BE2C (cell line): ENCODE measurements around the gene CCDC40.

Experiments used
- DNase-seq: peaks from one replicate; pipeline ENCODE4 v3.0.0-alpha.2; 2020
- H3K27me3 ChIP-seq: fragments of 250-450 bp; sonication (Bioruptor Pico); 2 replicates; pipeline ENCODE4 v1.5.1; 2020; ENCODE audit warnings: mild to moderate bottlenecking
- H3K36me3 ChIP-seq: fragments of 250-450 bp; sonication (Bioruptor Pico); 2 replicates; pipeline ENCODE4 v1.5.1; 2020; ENCODE audit warnings: mild to moderate bottlenecking
- H3K4me1 ChIP-seq: fragments of 250-450 bp; sonication (Bioruptor Pico); 2 replicates; pipeline ENCODE4 v1.5.1; 2020
- H3K4me3 ChIP-seq: 2 replicates; pipeline ENCODE4 v1.5.1; 2011; ENCODE audit warnings: low read depth, low read length
- H3K9me3 ChIP-seq: fragments of 250-450 bp; sonication (Bioruptor Pico); 2 replicates; pipeline ENCODE4 v1.5.1; 2020
- CTCF ChIP-seq: IDR thresholded peaks from 2 replicates; pipeline ENCODE4 v1.5.1; 2012; ENCODE audit warnings: mild to moderate bottlenecking, low read depth, low read length

CCDC40 gene

DNA sequence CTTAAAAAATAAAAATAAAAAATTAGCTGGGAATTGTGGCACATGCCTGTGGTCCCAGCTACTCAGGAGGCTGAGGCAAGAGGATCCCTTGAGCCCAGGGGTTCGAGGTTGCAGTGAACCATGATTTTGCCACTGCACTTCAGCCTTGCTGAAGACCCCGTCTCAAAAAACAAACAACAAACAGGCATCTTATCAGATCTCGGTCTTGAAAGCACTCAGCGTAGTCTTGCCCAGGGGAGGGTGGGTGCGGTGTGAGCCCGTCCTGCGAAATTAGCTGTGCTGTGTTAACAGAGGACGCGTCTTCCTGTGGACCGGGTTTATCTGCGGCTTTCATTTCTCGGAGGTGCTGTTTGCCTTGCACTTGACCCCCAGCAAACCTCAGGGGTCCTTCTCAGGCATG, 70.3 kb downstream of the CCDC40 start:
- TF ChIP-seq CTCF, result no peak
- H3K9me3 ChIP-seq, result no peaks in the 10 kb centered on the region
- H3K4me1 ChIP-seq, result peaks cover 5% of the 10 kb centered on the region; the same call in 1 of the 2 replicates
- no peaks in the 10 kb centered on the region for H3K36me3 ChIP-seq
- DNase-seq, result no peak
- H3K4me3 ChIP-seq, result no peak overlapping the region
- no peaks in the 10 kb centered on the region for H3K27me3 ChIP-seq

DNA sequence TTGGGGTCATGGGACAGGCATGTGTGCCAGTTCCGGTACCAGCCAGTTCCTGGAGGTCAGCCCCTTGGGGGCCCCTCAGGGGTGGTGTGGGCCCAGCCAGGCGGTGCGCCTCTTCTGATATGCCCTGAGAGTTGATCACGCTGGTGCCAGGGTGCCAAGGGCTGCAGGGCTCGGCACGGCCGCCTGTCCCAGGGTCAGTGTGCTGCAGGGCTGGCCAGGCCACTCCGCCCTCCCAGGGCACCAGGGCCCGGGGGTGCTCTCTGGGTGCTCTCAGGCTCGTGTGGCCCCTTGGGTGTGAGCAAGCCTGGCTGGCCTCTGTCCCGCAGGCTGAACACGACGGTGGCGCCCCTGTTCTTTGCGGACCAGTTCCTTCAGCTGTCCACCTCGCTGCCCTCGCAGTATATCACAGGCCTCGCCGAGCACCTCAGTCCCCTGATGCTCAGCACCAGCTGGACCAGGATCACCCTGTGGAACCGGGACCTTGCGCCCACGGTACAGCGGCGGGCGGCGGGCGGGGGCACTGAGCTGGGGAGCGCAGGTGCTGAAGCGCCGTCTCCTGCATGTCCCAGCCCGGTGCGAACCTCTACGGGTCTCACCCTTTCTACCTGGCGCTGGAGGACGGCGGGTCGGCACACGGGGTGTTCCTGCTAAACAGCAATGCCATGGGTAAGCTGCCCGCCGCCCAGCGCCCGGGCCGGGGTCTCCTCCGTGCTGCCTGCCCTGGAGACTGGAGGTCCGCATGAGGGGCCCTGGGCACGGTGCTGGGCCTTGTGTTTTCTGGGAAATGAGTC, 71.0 kb downstream of the CCDC40 start:
- Histone ChIP-seq H3K4me3 (no peak overlapping the region), H3K36me3 (no peaks in the 10 kb centered on the region), H3K9me3 (no peaks in the 10 kb centered on the region), H3K27me3 (no peaks in the 10 kb centered on the region), H3K4me1 (peaks cover 5% of the 10 kb centered on the region; the same call in 1 of the 2 replicates)
- no peak for DNase-seq
- no peak for TF ChIP-seq CTCF

DNA sequence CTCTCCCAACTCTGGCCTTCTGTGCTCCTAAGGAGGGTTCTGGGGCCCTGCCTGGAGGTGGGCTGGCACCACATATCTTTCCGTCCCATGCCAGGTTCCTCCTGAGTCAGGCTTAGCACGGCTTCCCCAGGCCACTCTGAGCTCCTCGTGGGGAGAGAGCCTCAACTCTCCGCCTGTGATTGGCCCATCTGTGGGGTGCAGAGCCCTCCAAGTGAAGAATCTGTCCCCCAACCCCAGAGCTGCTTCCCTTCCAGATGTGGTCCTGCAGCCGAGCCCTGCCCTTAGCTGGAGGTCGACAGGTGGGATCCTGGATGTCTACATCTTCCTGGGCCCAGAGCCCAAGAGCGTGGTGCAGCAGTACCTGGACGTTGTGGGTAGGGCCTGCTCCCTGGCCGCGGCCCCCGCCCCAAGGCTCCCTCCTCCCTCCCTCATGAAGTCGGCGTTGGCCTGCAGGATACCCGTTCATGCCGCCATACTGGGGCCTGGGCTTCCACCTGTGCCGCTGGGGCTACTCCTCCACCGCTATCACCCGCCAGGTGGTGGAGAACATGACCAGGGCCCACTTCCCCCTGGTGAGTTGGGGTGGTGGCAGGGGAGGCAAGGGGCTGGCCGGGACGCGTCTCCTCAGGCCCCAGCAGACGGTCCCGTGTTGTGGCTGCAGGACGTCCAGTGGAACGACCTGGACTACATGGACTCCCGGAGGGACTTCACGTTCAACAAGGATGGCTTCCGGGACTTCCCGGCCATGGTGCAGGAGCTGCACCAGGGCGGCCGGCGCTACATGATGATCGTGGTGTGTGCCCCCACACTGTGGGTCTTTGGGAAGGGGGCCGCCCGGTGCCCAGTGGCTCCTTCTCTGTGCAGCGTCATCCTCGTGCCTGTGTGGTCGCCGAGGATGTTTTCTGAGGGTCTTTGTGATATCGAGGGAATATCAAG, 71.9 kb downstream of the CCDC40 start:
- Histone ChIP-seq H3K27me3 (no peaks in the 10 kb centered on the region), H3K4me3 (no peak overlapping the region), H3K4me1 (peaks cover 5% of the 10 kb centered on the region; the same call in 1 of the 2 replicates), H3K9me3 (no peaks in the 10 kb centered on the region), H3K36me3 (no peaks in the 10 kb centered on the region)
- DNase-seq, result no peak
- no peak for TF ChIP-seq CTCF

DNA sequence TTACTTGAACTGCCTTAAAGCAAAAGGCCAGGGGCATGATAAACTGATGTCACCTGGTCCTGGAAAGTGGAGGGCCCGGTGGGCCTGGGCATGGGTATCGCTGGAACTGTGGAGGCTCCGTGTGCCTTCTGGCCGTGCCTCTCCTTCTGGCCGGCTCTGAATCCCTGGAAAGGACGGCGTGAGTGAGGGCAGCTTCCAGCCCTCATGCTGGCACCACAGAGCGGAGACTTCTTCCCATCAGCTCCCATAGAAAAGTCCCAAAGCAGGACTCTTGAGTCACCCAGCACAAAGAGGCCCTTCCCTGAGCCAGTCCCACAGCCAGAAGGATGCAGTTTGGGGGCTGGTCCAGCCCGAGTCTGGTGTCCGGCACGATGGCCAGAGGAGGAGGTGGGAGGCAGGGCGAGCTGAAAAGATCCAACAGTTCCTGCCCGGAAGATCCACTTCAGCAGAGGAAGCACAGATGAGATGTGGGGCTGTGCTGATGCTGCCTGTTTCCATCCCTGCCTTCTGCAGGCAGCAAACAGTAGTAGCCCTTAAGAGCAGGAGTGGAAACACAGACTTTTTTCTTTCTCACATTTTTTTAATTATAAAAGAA, 72.7 kb downstream of the CCDC40 start:
- H3K4me1 ChIP-seq, result peaks cover 5% of the 10 kb centered on the region; the same call in 1 of the 2 replicates
- H3K9me3 ChIP-seq, result no peaks in the 10 kb centered on the region
- no peak overlapping the region for H3K4me3 ChIP-seq
- no peaks in the 10 kb centered on the region for H3K36me3 ChIP-seq
- TF ChIP-seq CTCF, result no peak
- DNase-seq, result no peak
- H3K27me3 ChIP-seq, result no peaks in the 10 kb centered on the region

DNA sequence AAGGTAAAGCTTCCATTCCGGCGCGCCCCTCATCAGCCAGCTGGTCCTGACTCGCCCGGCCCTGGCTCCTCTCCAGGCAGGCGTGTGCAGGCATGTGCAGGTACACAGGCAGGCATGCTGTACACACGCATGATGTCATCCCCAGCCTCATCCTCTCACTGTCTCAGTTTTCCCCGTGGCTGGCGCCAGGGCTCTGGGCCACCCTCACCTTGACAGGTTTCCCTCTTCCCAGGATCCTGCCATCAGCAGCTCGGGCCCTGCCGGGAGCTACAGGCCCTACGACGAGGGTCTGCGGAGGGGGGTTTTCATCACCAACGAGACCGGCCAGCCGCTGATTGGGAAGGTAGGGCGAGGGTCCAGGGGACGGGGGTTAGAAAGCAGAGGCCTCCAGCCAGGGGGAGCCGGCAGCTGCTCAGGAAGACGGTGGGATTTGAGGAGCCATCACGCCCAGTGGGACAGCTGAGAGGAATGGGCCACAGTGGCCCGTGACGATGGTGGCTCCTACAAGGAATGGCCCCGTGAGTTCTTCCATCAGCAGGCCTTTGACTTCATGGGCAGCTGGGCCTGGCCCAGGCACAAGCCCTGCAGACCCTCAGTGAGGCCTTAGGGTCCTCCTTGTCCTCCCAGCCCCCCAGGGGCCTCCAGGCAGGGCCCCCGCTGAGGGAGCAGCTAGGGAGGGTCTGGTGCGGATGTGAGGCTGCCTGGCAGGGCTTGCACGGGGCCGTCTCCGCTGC, 73.4 kb downstream of the CCDC40 start:
- H3K9me3 ChIP-seq, result no peaks in the 10 kb centered on the region
- H3K4me1 ChIP-seq, result peaks cover 5% of the 10 kb centered on the region; the same call in 1 of the 2 replicates
- no peak overlapping the region for H3K4me3 ChIP-seq
- TF ChIP-seq CTCF, result no peak
- no peaks in the 10 kb centered on the region for H3K27me3 ChIP-seq
- DNase-seq, result no peak
- no peaks in the 10 kb centered on the region for H3K36me3 ChIP-seq
